IMR-90 (cell line): ENCODE measurements around the gene ZNF77. TPM values are rescaled to one million over a fixed set of nuclear protein-coding genes. Genes with fewer than 3 reads are reported as not detected.

ENCODE experiments used
- ATAC-seq: fragments of 200-7000 bp; cut with Tn5 transposase; 2 replicates; pipeline ENCODE4 v1.9.1; 2020; ENCODE audit warnings: low read depth, mild to moderate bottlenecking, moderate library complexity
- BruUV-seq: library from RNA; stranded (reverse); fragments of 400-500 nt; replicated peaks from 2 replicates; lab custom pipeline; 2021; lab: Mats Ljungman, UMichigan
- CTCF ChIA-PET: fragments of 300-600 bp; formaldehyde crosslinking; extraction: SDS; loops from one replicate; lab custom pipeline; 2021; ENCODE audit warnings: antibody characterized with exemption; lab: Yijun Ruan, JAX
- POLR2A ChIA-PET: fragments of 300-600 bp; sonication (Branson Sonifier 250); formaldehyde crosslinking; loops from one replicate; lab custom pipeline; 2022; ENCODE audit warnings: antibody characterized with exemption; ENCODE audit not compliant: unreplicated experiment; lab: Charles Lee
- DNase-seq: peaks from one replicate; pipeline ENCODE4 v3.0.0; 2013
- H2AFZ ChIP-seq: replicated peaks from 2 replicates; pipeline ENCODE3; 2013; ENCODE audit warnings: low read length, mild to moderate bottlenecking; ENCODE audit not compliant: poor library complexity
- H2AK5ac ChIP-seq: 2 replicates; pipeline ENCODE4 v1.6.1; 2013; ENCODE audit warnings: low read depth, low read length, inconsistent platforms
- H2AK9ac ChIP-seq: replicated peaks from 2 replicates; pipeline ENCODE3; 2013; ENCODE audit warnings: mild to moderate bottlenecking, low read depth, low read length, moderate library complexity; ENCODE audit not compliant: poor library complexity
- H2BK120ac ChIP-seq: 2 replicates; pipeline ENCODE4 v1.6.1; 2013; ENCODE audit warnings: low read depth, low read length, inconsistent platforms
- H2BK15ac ChIP-seq: 3 replicates; pipeline ENCODE4 v1.6.1; 2013; ENCODE audit warnings: low read depth, low read length, inconsistent platforms
- H2BK20ac ChIP-seq: 2 replicates; pipeline ENCODE4 v1.6.1; 2013; ENCODE audit warnings: low read depth, mild to moderate bottlenecking, inconsistent platforms, low read length, moderate library complexity
- H2BK5ac ChIP-seq: 2 replicates; pipeline ENCODE4 v1.6.1; 2013; ENCODE audit warnings: mild to moderate bottlenecking, low read depth, low read length, inconsistent platforms; ENCODE audit not compliant: poor library complexity, severe bottlenecking
- H3K14ac ChIP-seq: replicated peaks from 2 replicates; pipeline ENCODE4 v1.6.1; 2013; ENCODE audit warnings: low read depth, low read length, inconsistent platforms
- H3K18ac ChIP-seq: 2 replicates; pipeline ENCODE4 v1.6.1; 2013; ENCODE audit warnings: low read depth, low read length, control low read depth
- H3K23ac ChIP-seq: 2 replicates; pipeline ENCODE4 v1.6.1; 2013; ENCODE audit warnings: low read depth, low read length, inconsistent platforms
- H3K27ac ChIP-seq: 2 replicates; pipeline ENCODE4 v1.5.1; 2013; ENCODE audit warnings: mild to moderate bottlenecking, control low read depth, low read length; ENCODE audit not compliant: insufficient read depth
- H3K27me3 ChIP-seq: 2 replicates; pipeline ENCODE4 v1.6.1; 2013; ENCODE audit warnings: low read length; ENCODE audit not compliant: control insufficient read depth, insufficient read depth
- H3K36me3 ChIP-seq: 2 replicates; pipeline ENCODE4 v1.6.1; 2013; ENCODE audit warnings: low read length, mixed read lengths; ENCODE audit not compliant: control insufficient read depth, insufficient read depth
- H3K4ac ChIP-seq: 2 replicates; pipeline ENCODE4 v1.6.1; 2013; ENCODE audit warnings: low read depth, low read length, inconsistent platforms
- H3K4me1 ChIP-seq: 2 replicates; pipeline ENCODE4 v1.6.1; 2013; ENCODE audit warnings: low read length, mixed read lengths; ENCODE audit not compliant: control insufficient read depth, insufficient read depth
- H3K4me2 ChIP-seq: 2 replicates; pipeline ENCODE4 v1.6.1; 2013; ENCODE audit warnings: low read depth, mild to moderate bottlenecking, control low read depth, low read length, moderate library complexity
- H3K4me3 ChIP-seq: 2 replicates; pipeline ENCODE4 v1.5.1; 2013; ENCODE audit warnings: low read depth, mild to moderate bottlenecking, control low read depth, low read length, moderate library complexity; ENCODE audit not compliant: insufficient read depth
- H3K56ac ChIP-seq: 2 replicates; pipeline ENCODE4 v1.6.1; 2013; ENCODE audit warnings: low read length, inconsistent platforms; ENCODE audit not compliant: insufficient read depth; ENCODE audit errors: extremely low read depth
- H3K79me1 ChIP-seq, 2 experiments: 2 replicates each; pipeline ENCODE4 v1.6.1; 2013; ENCODE audit warnings: low read length in 2 of 2, inconsistent platforms in 1 of 2, low read depth in 1 of 2
- H3K9ac ChIP-seq: 2 replicates; pipeline ENCODE4 v1.6.1; 2013; ENCODE audit warnings: low read depth, low read length, control low read depth
- H3K9me1 ChIP-seq: 2 replicates; pipeline ENCODE4 v1.6.1; 2013; ENCODE audit warnings: low read length, inconsistent platforms; ENCODE audit not compliant: insufficient read depth
- H3K9me3 ChIP-seq: 2 replicates; pipeline ENCODE4 v1.6.1; 2013; ENCODE audit warnings: low read length; ENCODE audit not compliant: control insufficient read depth, insufficient read depth
- H4K20me1 ChIP-seq: 2 replicates; pipeline ENCODE4 v1.6.1; 2013; ENCODE audit warnings: low read length, inconsistent platforms; ENCODE audit not compliant: insufficient read depth
- H4K5ac ChIP-seq: 2 replicates; pipeline ENCODE4 v1.6.1; 2013; ENCODE audit warnings: mild to moderate bottlenecking, low read depth, low read length, control low read depth
- H4K8ac ChIP-seq, 2 experiments: 2 replicates each; pipeline ENCODE4 v1.6.1; 2013; ENCODE audit warnings: low read depth in 2 of 2, low read length in 2 of 2, control low read depth in 1 of 2, inconsistent platforms in 1 of 2
- H4K91ac ChIP-seq: 2 replicates; pipeline ENCODE4 v1.6.1; 2013; ENCODE audit warnings: low read depth, low read length, inconsistent platforms; ENCODE audit not compliant: insufficient read depth
- BHLHE40 ChIP-seq: fragments of 150-350 bp; IDR thresholded peaks from 2 replicates; pipeline ENCODE4 v1.6.1; 2016; ENCODE audit warnings: mild to moderate bottlenecking, low read depth, low read length
- CEBPB ChIP-seq: IDR thresholded peaks from 2 replicates; pipeline ENCODE4 v1.6.1; 2012; ENCODE audit warnings: low read depth, low read length, improper control_type of control experiment
- CHD1 ChIP-seq: IDR thresholded peaks from 2 replicates; pipeline ENCODE4 v1.6.1; 2012; ENCODE audit warnings: low read depth, low read length, improper control_type of control experiment
- CTCF ChIP-seq: conservative IDR thresholded peaks from 2 replicates; pipeline ENCODE4 v1.5.1; 2012; ENCODE audit warnings: mild to moderate bottlenecking, low read depth, low read length, improper control_type of control experiment
- ELK1 ChIP-seq: fragments of 150-350 bp; IDR thresholded peaks from 2 replicates; pipeline ENCODE4 v1.6.1; 2016; ENCODE audit warnings: low read depth, mild to moderate bottlenecking, low read length, moderate library complexity, borderline replicate concordance
- FOS ChIP-seq: fragments of 150-350 bp; IDR thresholded peaks from 2 replicates; pipeline ENCODE4 v1.6.1; 2016; ENCODE audit warnings: low read depth, low read length
- MAFK ChIP-seq: IDR thresholded peaks from 2 replicates; pipeline ENCODE4 v1.6.1; 2012; ENCODE audit warnings: low read depth, low read length, improper control_type of control experiment
- MAZ ChIP-seq: IDR thresholded peaks from 2 replicates; pipeline ENCODE4 v1.6.1; 2012; ENCODE audit warnings: low read depth, mild to moderate bottlenecking, low read length, improper control_type of control experiment, moderate library complexity, borderline replicate concordance
- MXI1 ChIP-seq: IDR thresholded peaks from 2 replicates; pipeline ENCODE4 v1.6.1; 2012; ENCODE audit warnings: low read depth, mild to moderate bottlenecking, low read length, moderate library complexity, borderline replicate concordance
- NFE2L2 ChIP-seq: fragments of 150-350 bp; IDR thresholded peaks from 2 replicates; pipeline ENCODE4 v1.6.1; 2016; ENCODE audit warnings: low read depth, mild to moderate bottlenecking, low read length
- POLR2A ChIP-seq: IDR thresholded peaks from 2 replicates; pipeline ENCODE4 v1.6.1; 2012; ENCODE audit warnings: mild to moderate bottlenecking, low read depth, low read length
- RAD21 ChIP-seq: IDR thresholded peaks from 2 replicates; pipeline ENCODE4 v1.6.1; 2012; ENCODE audit warnings: low read length, improper control_type of control experiment
- RCOR1 ChIP-seq: IDR thresholded peaks from 2 replicates; pipeline ENCODE4 v1.6.1; 2012; ENCODE audit warnings: mild to moderate bottlenecking, low read length, improper control_type of control experiment; ENCODE audit not compliant: insufficient replicate concordance
- RFX5 ChIP-seq: IDR thresholded peaks from 2 replicates; pipeline ENCODE4 v1.8.0; 2012; ENCODE audit warnings: low read depth, mild to moderate bottlenecking, low read length, moderate library complexity
- SMC3 ChIP-seq: fragments of 150-350 bp; IDR thresholded peaks from 2 replicates; pipeline ENCODE4 v1.6.1; 2016; ENCODE audit warnings: low read depth, mild to moderate bottlenecking, antibody characterized with exemption, low read length, moderate library complexity
- USF2 ChIP-seq: fragments of 150-350 bp; IDR thresholded peaks from 2 replicates; pipeline ENCODE4 v1.6.1; 2017; ENCODE audit warnings: mild to moderate bottlenecking, antibody characterized with exemption, low read length, low read depth
- WGBS, 2 experiments: methylation state at CpG; one replicate each; pipeline versions ENCODE4 v1.1.5 to v1.1.7; 2013; ENCODE audit warnings: missing lambda C conversion rate in 2 of 2; ENCODE audit not compliant: insufficient read length in 1 of 2; ENCODE audit errors: extremely low coverage in 2 of 2; 5-methylcytosine and 5-hydroxymethylcytosine counted together
- dilution Hi-C: fragments of 300-500 bp; cut with HindIII; formaldehyde crosslinking; loops from one replicate; pipeline ENCODE4 v1.14.3; 2018; ENCODE audit warnings: low sequenced_read_pairs; ENCODE audit not compliant: unreplicated experiment
- in situ Hi-C: fragments of 300-500 bp; cut with MboI; formaldehyde crosslinking; loops from 3 replicates; pipeline ENCODE4 v1.14.3; 2019; ENCODE audit warnings: low sequenced_read_pairs, inconsistent platforms, mixed read lengths
- intact Hi-C: fragments of 100-400 bp; cut with micrococcal nuclease; formaldehyde crosslinking; loops from 2 replicates; pipeline ENCODE4 v1.10.0; 2022
- polyA plus RNA-seq, 3 experiments: library from polyadenylated mRNA; depleted of rRNA; stranded (reverse); fragments of >200 nt; gene quantifications; 2 replicates each; pipeline ENCODE4 v1.2.3, GENCODE V29; 2012; ENCODE audit warnings: low replicate concordance in 1 of 3
- total RNA-seq: library from RNA; depleted of rRNA; stranded (reverse); fragments of >200 nt; gene quantifications from 2 replicates; pipeline ENCODE4 v1.2.3, GENCODE V29; 2012

Gene ZNF77
- total and polyA plus RNA-seq, 2 of the 4 experiments (the other 2 are of a cell fraction), result 3.6 to 6.5 TPM

GRCh38 chr19:2906631-2907195 is 38.1 kb downstream of the ZNF77 start:
- Histone ChIP-seq H3K14ac (no peak overlapping the region), H3K56ac (no peak overlapping the region), H3K27me3 (no peaks in the 10 kb centered on the region), H3K18ac (no peak overlapping the region), H4K91ac (no peak overlapping the region), H3K9me3 (0 out of 2 replicates have a peak, but pooled peaks cover 3% of the 10 kb centered on the region), H3K4me1 (no peaks in the 10 kb centered on the region; the same call in none of the 2 replicates), H2BK20ac (no peak overlapping the region), H3K27ac (no peak overlapping the region), H3K4ac (no peak overlapping the region), H4K8ac (no peak overlapping the region), H2AK5ac (no peak overlapping the region), H2BK120ac (no peak overlapping the region), H3K36me3 (0 out of 2 replicates have a peak, but pooled peaks cover 1% of the 10 kb centered on the region), H2AFZ (no peak overlapping the region), H2BK5ac (no peak overlapping the region), H2AK9ac (no peak overlapping the region), H3K4me3 (no peak overlapping the region), H4K5ac (no peak overlapping the region), H3K23ac (no peak overlapping the region), H3K4me2 (no peak overlapping the region), H3K9me1 (peaks cover 4% of the 10 kb centered on the region; the same call in 1 of the 2 replicates), H2BK15ac (no peak overlapping the region), H3K79me1 (peaks cover 16 to 45% of the 10 kb centered on the region in 2 experiments), H4K20me1 (0 out of 2 replicates have a peak, but pooled peaks cover 4% of the 10 kb centered on the region), H3K9ac (no peak overlapping the region)
- ChIA-PET POLR2A (no interaction called here), CTCF (no interaction called here)
- BruUV-seq, result no TSS peak
- in situ Hi-C loops (no loop called here), dilution Hi-C loops (no loop called here), intact Hi-C loops (no loop called here)
- WGBS, 2 experiments, result 85% methylated on average over 5 of the region's 20 CpGs; no CpG with 5 or more reads in 1 of the 2 experiments
- DNase-seq, result no peak
- no peak for TF ChIP-seq MXI1
- no peak for TF ChIP-seq CTCF
- TF ChIP-seq FOS, result no peak
- no peak for TF ChIP-seq RCOR1
- TF ChIP-seq CEBPB, result no peak
- no peak for TF ChIP-seq CHD1
- TF ChIP-seq POLR2A, result no peak
- no peak for TF ChIP-seq MAZ
- no peak for TF ChIP-seq BHLHE40
- no peak for TF ChIP-seq RFX5
- TF ChIP-seq NFE2L2, result no peak
- TF ChIP-seq MAFK, result no peak
- no peak for TF ChIP-seq USF2
- no peak for TF ChIP-seq RAD21
- no peak for TF ChIP-seq SMC3
- TF ChIP-seq ELK1, result no peak
- no peak for ATAC-seq
